Right ventricle myocardium superior (tissue), 1 donor: ENCODE data around the gene MRPL39. TPM values are rescaled to one million over a fixed set of nuclear protein-coding genes. Genes with fewer than 3 reads are reported as not detected.

Experiments used
- ATAC-seq: fragments of 200-7000 bp; cut with Tn5 transposase; one replicate; pipeline ENCODE4 v1.9.1; 2020; ENCODE audit warnings: mild to moderate bottlenecking; ENCODE audit not compliant: poor library complexity
- DNase-seq: peaks from one replicate; pipeline ENCODE4 v3.0.0-alpha.2; 2020
- intact Hi-C: fragments of 100-400 bp; cut with DNase I; formaldehyde crosslinking; loops from one replicate; pipeline ENCODE4 v1.11.2; 2022
- total RNA-seq: library from RNA; stranded (reverse); fragmentation: NEBNext Ultra II Directional; extraction: Animal tissue kit (Norgen Biotek cat#: 25700); gene quantifications from one replicate; pipeline ENCODE4 v1.2.1, GENCODE V29; 2021
- donor health status: DM: no; HTN: yes; CAD: no; lungs with severe emphysema.

Gene MRPL39
- total RNA-seq, 1 donor from 2014 or later: 56.5 TPM

DNA sequence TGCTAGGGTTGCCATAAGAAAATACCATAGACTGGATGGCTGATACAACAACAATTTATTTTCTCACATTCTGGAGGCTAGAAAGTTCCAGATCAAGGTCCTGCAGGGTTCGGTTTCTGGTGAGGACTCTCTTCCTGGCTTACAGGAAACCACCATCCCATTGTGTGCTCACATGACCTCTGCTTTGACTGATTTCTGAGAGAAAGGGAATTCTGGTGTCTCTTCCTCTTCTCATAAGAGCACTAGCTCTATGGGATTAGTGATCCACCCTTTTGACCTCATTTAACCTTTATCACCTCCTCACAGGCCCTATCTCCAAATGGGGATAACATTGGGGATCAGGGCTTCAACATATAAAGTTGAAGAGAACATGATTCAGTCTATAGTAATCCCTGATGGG is 47.5 kb downstream of the MRPL39 start:
- ATAC-seq (no peak), DNase-seq (no peak)
- intact Hi-C loops: loop anchor here (10.0 kb wide), 1 partner anchor 135 kb away; no protein-coding TSS in a partner anchor

DNA sequence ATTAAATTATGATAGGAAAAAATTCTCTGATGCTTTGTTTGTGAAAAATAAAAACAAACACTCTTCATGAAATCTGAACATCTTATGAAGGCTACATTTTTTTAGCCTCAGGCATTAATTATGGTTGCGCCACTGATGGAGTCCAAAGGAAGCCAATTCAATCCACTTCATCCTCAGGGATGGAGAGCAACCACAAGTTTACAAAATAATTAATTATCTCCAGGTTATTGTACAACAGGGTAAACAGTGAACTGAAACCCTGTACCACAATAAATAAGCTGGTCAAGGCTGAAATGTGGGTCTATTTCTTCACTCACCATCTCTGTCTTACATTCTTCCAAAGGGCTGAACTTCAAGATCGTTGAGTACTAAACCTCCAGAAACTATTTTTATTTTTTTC is 49.2 kb downstream of the MRPL39 start:
- intact Hi-C loops: no loop called here
- ATAC-seq: no peak
- no peak for DNase-seq

DNA sequence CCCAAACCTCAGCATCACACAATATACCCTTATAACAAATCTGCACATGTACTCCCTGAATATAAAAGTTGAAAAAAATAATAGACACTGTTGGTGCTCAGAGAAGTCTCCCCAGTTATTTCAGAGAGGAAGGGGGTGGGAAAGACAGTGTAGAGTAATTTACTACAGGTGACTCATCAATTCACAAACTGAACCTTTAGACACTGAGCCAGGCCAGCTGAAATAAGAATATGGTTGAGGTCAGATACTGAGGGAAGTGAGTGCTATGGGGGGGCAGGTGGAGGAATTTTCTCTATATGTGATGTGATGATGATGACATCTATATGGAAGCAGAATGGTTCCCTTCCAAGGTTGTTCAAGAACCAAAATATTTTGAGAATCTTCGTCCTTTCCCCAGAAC is 50.1 kb downstream of the MRPL39 start:
- DNase-seq (no peak), ATAC-seq (no peak)
- intact Hi-C loops: no loop called here

DNA sequence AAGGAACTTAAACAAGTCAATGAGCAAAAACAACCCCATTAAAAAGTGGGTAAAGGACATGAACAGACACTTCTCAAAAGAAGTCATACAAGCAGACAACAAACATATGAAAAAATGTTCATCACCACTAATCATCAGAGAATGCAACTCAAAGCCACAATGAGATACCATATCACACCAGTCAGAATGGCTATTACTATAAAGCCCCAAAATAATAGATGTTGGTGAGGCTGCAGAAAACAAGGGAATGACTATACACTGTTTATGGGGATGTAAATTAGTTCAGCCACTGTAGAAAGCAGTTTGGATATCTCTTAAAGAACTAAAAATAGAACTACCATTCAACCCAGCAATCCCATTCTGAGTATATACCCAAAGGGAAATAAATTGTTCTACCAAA is 51.2 kb downstream of the MRPL39 start:
- no peak for ATAC-seq
- intact Hi-C loops: no loop called here
- DNase-seq: no peak

DNA sequence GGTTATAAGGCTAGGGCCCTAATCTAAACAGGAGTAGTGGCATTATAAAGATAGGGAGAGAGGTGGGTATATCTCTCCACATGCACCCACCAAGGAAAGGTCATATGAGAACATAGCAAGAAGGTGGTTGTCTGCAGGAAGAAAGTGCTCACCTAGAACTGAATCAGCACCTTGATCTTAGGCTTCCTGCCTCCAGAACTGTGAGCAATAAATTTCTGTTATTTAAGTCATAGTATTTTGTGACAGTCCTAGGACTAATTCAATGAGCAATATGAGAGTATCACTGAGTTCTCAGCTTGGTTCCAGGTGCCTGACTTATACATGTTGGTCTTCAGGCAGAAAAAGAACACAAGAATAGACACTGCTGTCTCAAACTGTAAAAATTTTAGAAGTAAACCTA is 51.8 kb downstream of the MRPL39 start:
- intact Hi-C loops: no loop called here
- no peak for ATAC-seq

DNA sequence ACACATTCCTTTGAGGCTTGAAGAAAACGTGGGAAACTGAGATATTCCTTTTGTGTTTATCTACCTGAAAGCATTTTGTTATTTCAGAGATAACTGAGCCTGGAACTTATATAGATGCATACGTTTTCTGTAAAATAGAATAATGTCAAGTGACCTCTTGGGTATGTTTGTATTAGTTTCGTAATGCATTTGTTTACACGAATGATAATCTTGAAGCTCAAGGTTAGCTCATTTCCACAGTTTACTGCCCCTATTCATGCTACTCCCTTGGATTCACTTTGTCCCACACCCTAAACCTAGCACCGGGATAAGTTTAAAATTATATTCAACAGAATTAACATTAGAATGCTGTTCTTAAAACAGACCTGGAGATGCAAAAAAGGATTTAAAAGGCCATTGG is 54.4 kb downstream of the MRPL39 start:
- no peak for ATAC-seq
- no peak for DNase-seq
- intact Hi-C loops: no loop called here

More for the DNA sequence above, 51.8 kb downstream of the MRPL39 start:
- DNase-seq: no peak

DNA sequence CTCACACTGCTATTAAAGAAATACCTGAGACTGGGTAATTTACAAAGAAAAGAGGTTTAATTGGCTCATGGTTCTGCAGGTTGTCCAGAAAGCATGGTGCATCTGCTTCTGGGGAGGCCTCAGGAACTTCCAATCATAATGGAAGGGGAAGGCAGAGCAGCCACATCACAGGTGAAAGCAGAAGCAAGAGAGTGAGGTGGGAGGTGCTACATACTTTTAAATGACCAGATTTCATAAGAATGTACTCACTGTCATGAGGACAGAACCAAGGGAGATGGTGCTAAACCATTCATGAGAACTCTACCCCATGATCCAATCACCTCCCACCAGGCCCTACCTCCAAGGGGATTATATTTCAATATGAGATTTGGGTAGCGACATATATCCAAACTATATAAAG is 55.7 kb downstream of the MRPL39 start:
- intact Hi-C loops: no loop called here
- no peak for DNase-seq
- no peak for ATAC-seq

DNA sequence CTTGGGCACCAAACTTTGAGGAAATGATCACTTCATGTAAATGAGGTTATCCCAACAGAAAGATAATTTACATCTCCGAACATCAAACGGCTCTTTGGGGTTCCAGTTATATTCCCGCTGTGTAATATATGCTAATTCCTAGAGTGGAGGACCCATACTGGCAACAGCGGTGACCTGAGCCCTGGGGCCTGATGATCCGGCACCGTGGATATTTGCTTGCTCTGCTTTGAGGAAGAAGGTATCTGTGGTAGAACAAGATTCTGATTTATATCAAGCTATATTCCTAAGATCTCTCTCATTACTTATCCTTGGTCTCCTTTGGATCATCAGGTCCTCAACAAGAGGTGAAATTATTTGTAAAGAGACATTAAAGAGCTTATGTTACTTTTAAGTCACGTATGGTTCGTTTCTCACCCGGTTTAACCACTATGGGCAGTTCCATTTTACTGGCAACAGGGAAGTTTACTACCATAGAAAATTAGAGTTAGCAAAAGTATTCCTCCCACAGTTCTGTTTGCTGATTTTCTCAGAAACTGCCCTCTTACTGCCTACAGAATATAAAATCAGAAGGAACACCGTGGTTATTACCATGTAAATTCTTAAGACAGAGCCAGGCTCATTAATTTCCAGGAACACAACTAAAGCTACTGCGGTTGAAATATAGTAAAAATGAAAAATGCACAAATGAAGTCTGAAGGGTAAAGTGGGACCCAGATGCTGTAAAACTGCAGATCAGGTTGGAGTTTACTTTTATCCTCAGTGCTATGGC is 56.7 kb downstream of the MRPL39 start:
- intact Hi-C loops: no loop called here
- ATAC-seq: no peak
- DNase-seq: no peak

DNA sequence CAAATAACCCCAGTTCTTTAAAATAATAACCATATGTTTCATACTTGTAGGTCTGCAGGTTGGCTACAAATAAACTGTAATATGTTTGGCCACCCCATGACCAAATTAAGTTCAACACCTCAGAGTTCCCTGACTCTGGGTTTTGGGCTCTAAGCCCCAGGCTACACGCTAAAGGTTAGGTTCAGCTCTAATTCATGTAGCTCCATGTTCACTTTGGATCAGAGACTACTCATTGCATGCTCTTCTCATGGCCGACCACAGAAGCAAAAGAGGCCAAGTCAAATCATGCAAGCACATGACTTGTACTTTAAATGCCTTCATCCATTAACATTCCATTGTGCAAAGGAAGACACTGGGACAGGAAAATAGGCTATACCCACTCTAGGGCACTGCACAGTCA is 66.2 kb downstream of the MRPL39 start:
- ATAC-seq (no peak), DNase-seq (no peak)
- intact Hi-C loops: no loop called here

DNA sequence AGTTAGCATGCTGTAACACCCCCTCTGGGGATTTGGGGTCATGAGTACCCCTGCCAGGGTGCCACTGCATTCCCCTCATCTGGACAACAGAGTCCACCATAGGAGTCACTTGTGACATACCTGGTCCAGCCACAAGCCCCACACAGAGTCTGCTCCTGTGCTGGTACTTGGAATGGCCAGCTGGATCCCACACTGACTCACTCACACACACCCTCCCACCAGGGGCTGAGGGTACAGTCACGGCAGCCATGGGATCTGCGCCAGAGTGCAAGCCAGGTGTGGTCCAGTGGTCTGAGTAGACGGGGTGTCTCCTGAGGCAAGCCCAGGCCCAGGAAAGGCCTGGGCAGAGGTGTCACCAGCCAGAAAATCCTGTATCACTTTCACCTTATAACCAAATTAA is 67.7 kb downstream of the MRPL39 start:
- no peak for DNase-seq
- intact Hi-C loops: no loop called here
- no peak for ATAC-seq

DNA sequence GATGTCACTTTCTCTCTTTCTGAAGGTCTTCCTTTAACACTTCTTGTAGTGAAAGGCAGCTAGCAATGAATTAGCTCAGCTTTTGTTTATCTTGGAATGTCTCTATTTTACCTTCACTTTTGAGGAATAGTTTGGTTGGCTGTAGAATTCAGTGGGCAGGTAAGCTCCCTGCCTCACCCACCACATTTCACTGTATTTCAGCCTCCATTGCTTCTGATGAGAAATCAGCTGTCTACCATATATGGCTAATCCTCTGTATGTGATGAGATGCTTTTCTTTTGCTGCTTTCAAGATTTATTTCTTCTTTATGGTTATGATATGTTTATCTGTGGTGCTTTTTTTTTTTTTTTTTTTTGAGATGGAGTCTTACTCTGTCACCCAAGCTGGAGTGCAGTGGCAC is 70.1 kb downstream of the MRPL39 start:
- DNase-seq (no peak), ATAC-seq (no peak)
- intact Hi-C loops: no loop called here

DNA sequence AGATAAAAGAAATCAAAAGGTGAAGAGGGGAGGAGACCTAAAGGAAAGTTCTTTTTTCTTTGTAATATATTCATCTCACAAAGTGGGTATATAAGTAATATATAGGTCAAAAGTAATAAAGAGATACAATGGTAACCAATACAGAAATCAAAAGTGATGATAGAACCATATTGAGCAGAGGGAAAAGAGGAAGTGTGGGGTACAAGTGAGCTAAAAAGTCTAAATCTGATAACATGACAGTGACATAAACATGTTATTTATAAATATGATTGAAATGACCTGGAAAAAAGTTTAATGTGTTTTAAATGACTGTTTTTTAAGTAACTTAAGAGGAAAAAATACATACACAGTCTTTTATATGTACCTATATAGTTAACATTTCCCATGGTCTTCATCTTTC is 70.5 kb downstream of the MRPL39 start:
- DNase-seq (no peak), ATAC-seq (no peak)
- intact Hi-C loops: no loop called here

DNA sequence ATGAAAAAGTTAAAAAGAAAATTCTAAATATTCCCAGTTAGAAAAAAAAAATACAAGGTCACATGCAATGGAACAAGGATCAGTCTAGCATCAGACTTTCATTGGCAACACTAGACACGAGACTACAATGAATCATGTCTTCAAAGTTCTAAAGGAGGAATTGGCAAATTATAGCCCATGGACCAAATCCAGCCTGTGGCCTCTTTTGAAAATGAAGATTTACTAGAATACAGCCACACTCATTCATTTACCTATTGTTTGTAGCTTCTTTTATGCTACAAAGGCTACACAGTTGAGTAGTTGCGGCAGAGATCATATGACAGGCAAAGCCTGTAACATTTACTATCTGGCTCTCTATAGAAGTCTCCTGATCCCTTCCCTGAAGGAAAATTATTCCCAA is 71.4 kb downstream of the MRPL39 start:
- ATAC-seq (no peak), DNase-seq (no peak)
- intact Hi-C loops: no loop called here

Other genes starting within 250 kb of the MRPL39 start
- gene JAM2, start 31.8 kb upstream of the MRPL39 start, total RNA-seq: 32.3 TPM
- gene ATP5PF, start 127.4 kb upstream of the MRPL39 start, total RNA-seq: 940 TPM
- gene GABPA, start 127.5 kb upstream of the MRPL39 start, total RNA-seq: 15.5 TPM